Measurements from ENCODE around the gene VAV3.

The VAV3 gene

GRCh38 chr1:107936498-107937481, 28.2 kb downstream of the VAV3 start:
- no peak for DNase-seq (ENCODE audit: low read depth in 3 of 3, low spot score in 1 of 3)

DNA sequence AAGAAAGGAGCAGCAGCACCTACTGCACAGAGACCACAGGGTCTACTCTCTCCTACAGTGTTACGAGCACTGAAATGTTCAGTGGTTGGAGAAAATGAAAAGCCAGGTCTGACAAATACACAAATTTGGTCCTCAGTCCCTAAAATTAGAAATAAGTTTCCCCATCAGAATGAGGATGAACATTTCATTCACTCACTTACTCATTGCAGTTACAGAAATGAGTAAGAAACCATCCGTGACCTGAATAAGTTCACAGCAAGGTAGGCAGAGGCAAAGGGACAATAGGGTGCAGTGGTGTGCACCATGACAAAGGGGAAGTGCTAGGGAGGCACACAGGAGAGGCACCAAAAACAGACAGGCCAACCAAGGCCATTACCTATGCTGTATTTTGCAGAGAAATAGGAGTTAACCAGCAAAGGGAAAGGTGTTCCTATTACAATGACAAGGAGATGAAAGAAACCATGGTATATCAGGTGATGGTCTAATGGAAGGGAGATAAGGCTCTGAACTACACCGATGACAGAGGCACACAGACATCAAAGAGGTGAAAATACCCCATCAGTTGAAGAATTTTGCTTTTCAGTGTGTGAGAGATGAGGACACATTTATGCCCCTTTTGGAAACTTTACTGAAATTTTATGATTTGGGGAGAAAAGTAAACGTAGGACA, 29.4 kb downstream of the VAV3 start:
- DNase-seq (ENCODE audit: low read depth in 3 of 3, low spot score in 1 of 3) = no peak

DNA sequence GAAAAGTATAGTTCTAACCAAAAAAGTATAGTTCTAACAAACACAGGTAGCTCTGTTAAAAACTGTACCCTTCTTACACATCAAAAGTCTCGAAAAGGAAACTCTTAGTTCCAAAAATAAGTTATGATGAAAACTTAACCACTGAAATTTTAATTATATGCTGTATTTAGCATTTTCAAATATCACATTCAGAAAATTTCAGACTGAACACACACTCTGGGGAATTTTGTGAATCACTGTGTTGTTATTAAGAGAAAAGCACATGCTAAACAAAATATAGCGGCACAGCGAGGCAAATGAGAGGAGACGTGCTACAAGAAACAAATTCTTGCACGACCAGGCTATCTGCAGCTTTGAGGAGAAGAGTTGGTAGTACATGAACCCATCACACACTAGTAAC, 30.4 kb downstream of the VAV3 start:
- DNase-seq (ENCODE audit: low read depth in 3 of 3, low spot score in 1 of 3) = no peak

- no peak for DNase-seq (ENCODE audit: low read depth in 3 of 3, low spot score in 1 of 3)
Observed at GRCh38 chr1:107933736-107934135, 31.2 kb downstream of the VAV3 start.

DNA sequence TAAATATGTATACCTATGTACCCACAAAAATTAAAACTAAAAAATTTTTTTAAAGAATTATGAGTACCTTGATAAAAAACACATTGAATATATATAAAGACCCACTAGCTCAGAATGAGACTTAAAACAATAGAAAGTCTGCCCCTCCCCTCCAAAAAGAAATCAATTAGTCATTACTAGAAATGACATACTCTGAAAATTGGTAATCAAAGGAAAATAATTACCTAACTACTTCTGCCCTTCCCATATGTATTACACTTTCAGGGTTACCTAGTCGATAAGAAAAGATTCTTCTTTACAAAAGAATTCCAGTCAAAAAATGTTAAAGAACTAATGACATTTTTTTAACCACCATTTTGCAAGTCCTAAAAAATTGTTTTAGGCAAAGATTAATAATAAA, 34.7 kb downstream of the VAV3 start:
- no peak for DNase-seq (ENCODE audit: low read depth in 3 of 3, low spot score in 1 of 3)

GRCh38 chr1:107927820-107928219, 37.2 kb downstream of the VAV3 start:
- no peak for DNase-seq (ENCODE audit: low read depth in 3 of 3, low spot score in 1 of 3)

- DNase-seq (ENCODE audit: low read depth in 3 of 3, low spot score in 1 of 3) = no peak
Observed at GRCh38 chr1:107926436-107927080, 38.4 kb downstream of the VAV3 start.

- DNase-seq (ENCODE audit: low read depth in 3 of 3, low spot score in 1 of 3) = no peak
Observed at GRCh38 chr1:107925565-107925964, 39.4 kb downstream of the VAV3 start.

GRCh38 chr1:107920999-107921398, 44.0 kb downstream of the VAV3 start:
- no peak for DNase-seq (ENCODE audit: low read depth in 3 of 3, low spot score in 1 of 3)

- DNase-seq (ENCODE audit: low read depth in 3 of 3, low spot score in 1 of 3) = no peak
Observed at GRCh38 chr1:107920561-107920960, 44.4 kb downstream of the VAV3 start.

DNA sequence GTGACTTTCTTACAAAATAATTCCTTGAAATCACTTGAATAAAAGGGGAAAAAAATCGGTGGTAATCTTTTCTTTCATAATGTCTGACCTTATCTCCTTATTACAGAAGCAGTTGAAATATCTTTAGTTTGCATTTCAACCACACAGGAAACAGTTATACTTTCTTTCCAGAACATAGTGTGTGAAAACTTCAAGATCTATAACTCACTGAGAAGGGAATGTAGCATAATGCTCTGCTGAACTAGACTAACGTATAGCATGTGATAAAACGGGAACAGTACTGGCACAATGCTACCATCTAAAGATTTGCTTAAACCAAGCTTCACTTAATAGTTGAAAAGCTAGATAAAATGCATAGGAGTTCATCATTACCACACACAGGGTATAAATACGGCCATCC, 45.0 kb downstream of the VAV3 start:
- DNase-seq (ENCODE audit: low read depth in 3 of 3, low spot score in 1 of 3) = no peak

GRCh38 chr1:107914119-107914765, 50.7 kb downstream of the VAV3 start:
- no peak for DNase-seq (ENCODE audit: low read depth in 3 of 3, low spot score in 1 of 3)

DNA sequence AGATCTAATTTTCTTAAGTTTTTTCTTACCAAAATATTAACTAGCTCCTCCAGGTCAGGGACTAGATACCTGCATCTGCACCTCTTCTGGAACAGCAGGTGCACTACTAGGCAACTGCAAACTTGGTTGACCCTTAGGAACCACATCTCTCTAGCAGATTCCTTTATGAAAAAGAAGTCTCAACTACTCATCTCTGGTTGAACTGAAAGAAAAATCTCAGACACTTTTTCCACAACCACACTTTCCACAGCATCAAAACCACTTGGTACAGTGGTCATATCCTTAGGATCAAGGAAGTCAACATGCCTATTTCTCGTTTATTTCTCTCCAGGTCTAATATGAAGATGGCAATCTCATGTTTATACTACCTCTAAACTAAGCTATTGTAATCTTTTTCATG, 52.3 kb downstream of the VAV3 start:
- no peak for DNase-seq (ENCODE audit: low read depth in 3 of 3, low spot score in 1 of 3)

- DNase-seq (ENCODE audit: low read depth in 3 of 3, low spot score in 1 of 3) = no peak
Observed at GRCh38 chr1:107900090-107900945, 64.7 kb downstream of the VAV3 start.

GRCh38 chr1:107899655-107900054, 65.3 kb downstream of the VAV3 start:
- DNase-seq (ENCODE audit: low read depth in 3 of 3, low spot score in 1 of 3) = no peak

- no peak for DNase-seq (ENCODE audit: low read depth in 3 of 3, low spot score in 1 of 3)
Observed at GRCh38 chr1:107897438-107898345, 67.3 kb downstream of the VAV3 start.

- DNase-seq (ENCODE audit: low read depth in 3 of 3, low spot score in 1 of 3) = no peak
Observed at GRCh38 chr1:107896936-107897335, 68.0 kb downstream of the VAV3 start.

GRCh38 chr1:107896401-107896800, 68.6 kb downstream of the VAV3 start:
- no peak for DNase-seq (ENCODE audit: low read depth in 3 of 3, low spot score in 1 of 3)

DNA sequence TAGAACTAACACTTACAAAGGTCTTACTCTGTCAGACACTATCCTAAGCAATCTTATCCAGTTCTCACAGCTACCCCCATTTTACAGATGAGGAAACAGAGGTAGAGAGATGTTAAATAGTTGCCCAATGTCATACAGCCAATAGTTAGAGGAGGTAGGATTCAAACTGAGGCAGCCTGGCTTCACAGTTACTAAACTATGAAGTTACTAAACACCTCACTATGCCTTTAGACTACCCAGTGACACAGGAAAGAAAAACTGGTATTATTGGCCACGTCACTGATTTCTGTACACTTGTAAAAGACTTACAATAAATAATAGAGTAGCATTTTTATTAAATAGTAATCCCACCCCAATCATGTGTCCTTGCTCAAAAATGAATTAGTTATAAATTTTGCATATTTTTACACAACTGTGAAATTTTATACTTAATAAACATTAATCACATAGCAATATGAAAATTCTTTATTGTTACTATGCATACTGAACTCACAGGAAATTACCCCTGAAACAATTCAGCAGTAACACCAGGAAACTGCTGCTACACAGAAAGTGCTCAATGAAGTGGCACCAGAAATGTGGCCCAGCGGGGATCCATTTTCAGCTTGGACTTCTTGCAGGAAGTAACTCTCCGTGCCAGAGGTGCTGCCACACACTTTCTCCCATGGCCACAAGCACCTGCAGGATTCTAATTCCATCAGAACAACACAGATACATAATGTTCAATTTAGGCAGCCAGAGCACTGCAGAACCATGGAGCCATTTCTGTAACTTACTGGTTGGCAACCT, 69.4 kb downstream of the VAV3 start:
- DNase-seq (ENCODE audit: low read depth in 3 of 3, low spot score in 1 of 3) = no peak
